GM12892 (cell line): ENCODE measurements around the gene LOC128125822.

Experiments used
- POLR2A ChIP-seq: IDR thresholded peaks from 2 replicates; pipeline ENCODE4 v1.6.1; 2011; ENCODE audit warnings: low read depth, low read length, control low read depth
- POLR2AphosphoS5 ChIP-seq: IDR thresholded peaks from 2 replicates; pipeline ENCODE4 v1.6.1; 2011; ENCODE audit warnings: low read depth, low read length, control low read depth

- TF ChIP-seq POLR2A (no peak), POLR2AphosphoS5 (no peak)
Observed at GRCh38 chr6:63553900-63554299, 18.4 kb upstream of the LOC128125822 start.
